Neural cell (in vitro differentiated cells): ENCODE data around the gene FAM43A. TPM values are rescaled to one million over a fixed set of nuclear protein-coding genes. Genes with fewer than 3 reads are reported as not detected.

Experiments used
- H2AFZ ChIP-seq: fragments of 200-600, 300-800 bp; sonication (generic), shearing (Covaris generic); 2 replicates; pipeline ENCODE4 v1.6.0; 2014; ENCODE audit warnings: low read depth, mild to moderate bottlenecking, antibody characterized with exemption, low read length, moderate library complexity
- H3F3A ChIP-seq: fragments of 200-600 bp; shearing (Covaris generic); 2 replicates; pipeline ENCODE4 v1.6.1; 2016; ENCODE audit warnings: mild to moderate bottlenecking, moderate library complexity, mixed read lengths, antibody characterized with exemption, low read length; ENCODE audit not compliant: insufficient read depth, poor library complexity, severe bottlenecking
- H3K27ac ChIP-seq: fragments of 200-600, 300-800 bp; sonication (generic), shearing (Covaris generic); 2 replicates; pipeline ENCODE4 v1.5.1; 2014; ENCODE audit warnings: mild to moderate bottlenecking, low read length, moderate library complexity
- H3K27me3 ChIP-seq: fragments of 300-800, 200-600 bp; sonication (generic), shearing (Covaris generic); 2 replicates; pipeline ENCODE4 v1.6.0; 2014; ENCODE audit warnings: mild to moderate bottlenecking, low read depth, low read length, moderate library complexity; ENCODE audit not compliant: insufficient read depth
- H3K36me3 ChIP-seq: fragments of 300-800, 200-600 bp; sonication (generic), shearing (Covaris generic); 2 replicates; pipeline ENCODE4 v1.5.1; 2014; ENCODE audit warnings: mild to moderate bottlenecking, antibody characterized with exemption, low read length, moderate library complexity; ENCODE audit not compliant: insufficient read depth
- H3K4me2 ChIP-seq: fragments of 300-800, 200-600 bp; sonication (generic), shearing (Covaris generic); 2 replicates; pipeline ENCODE4 v1.6.0; 2014; ENCODE audit warnings: mild to moderate bottlenecking, low read length
- H3K4me3 ChIP-seq: fragments of 300-800, 200-600 bp; sonication (generic), shearing (Covaris generic); 2 replicates; pipeline ENCODE4 v1.5.1; 2014; ENCODE audit warnings: mild to moderate bottlenecking, low read length, moderate library complexity
- H3K79me2 ChIP-seq: fragments of 200-600 bp; shearing (Covaris generic); replicated peaks from 2 replicates; pipeline ENCODE4 v1.6.0; 2014; ENCODE audit warnings: mild to moderate bottlenecking, low read length, moderate library complexity; ENCODE audit not compliant: insufficient read depth
- H3K9ac ChIP-seq: fragments of 300-800, 200-600 bp; sonication (generic), shearing (Covaris generic); 2 replicates; pipeline ENCODE4 v1.6.1; 2016; ENCODE audit warnings: mild to moderate bottlenecking, low read length, mixed read lengths
- H3K9me2 ChIP-seq: fragments of 200-600 bp; shearing (Covaris generic); 2 replicates; pipeline ENCODE4 v1.6.1; 2016; ENCODE audit warnings: mild to moderate bottlenecking, low read length, mixed read lengths; ENCODE audit not compliant: insufficient read depth
- H3K9me3 ChIP-seq: fragments of 200-600, 300-800 bp; sonication (generic), shearing (Covaris generic); 2 replicates; pipeline ENCODE4 v1.6.1; 2016; ENCODE audit warnings: mild to moderate bottlenecking, mixed run types, low read length, moderate library complexity, mixed read lengths
- H4K20me1 ChIP-seq: fragments of 200-600 bp; shearing (Covaris generic); 2 replicates; pipeline ENCODE4 v1.6.1; 2016; ENCODE audit warnings: mild to moderate bottlenecking, mixed run types; ENCODE audit not compliant: insufficient read depth
- EP300 ChIP-seq: fragments of 450-650 bp; conservative IDR thresholded peaks from 2 replicates; pipeline ENCODE4 v1.6.1; 2014; ENCODE audit warnings: antibody characterized with exemption, mild to moderate bottlenecking, moderate library complexity; ENCODE audit not compliant: poor library complexity, severe bottlenecking
- EZH2 ChIP-seq: fragments of 200-600, 300-800 bp; shearing (Covaris generic), sonication (generic); IDR thresholded peaks from 2 replicates; pipeline ENCODE4 v1.6.1; 2014; ENCODE audit warnings: antibody characterized with exemption, low read length, borderline replicate concordance, mild to moderate bottlenecking; ENCODE audit not compliant: insufficient read depth, poor library complexity, severe bottlenecking
- MXI1 ChIP-seq: fragments of 450-650 bp; conservative IDR thresholded peaks from 2 replicates; pipeline ENCODE4 v1.6.1; 2014; ENCODE audit warnings: antibody characterized with exemption, mild to moderate bottlenecking; ENCODE audit not compliant: poor library complexity, severe bottlenecking
- POLR2AphosphoS5 ChIP-seq: IDR thresholded peaks from 2 replicates; pipeline ENCODE4 v1.6.1; 2012
- RAD21 ChIP-seq: fragments of 450-650 bp; conservative IDR thresholded peaks from 2 replicates; pipeline ENCODE4 v1.6.1; 2014; ENCODE audit warnings: antibody characterized with exemption, mild to moderate bottlenecking, moderate library complexity
- SMC3 ChIP-seq: fragments of 450-650 bp; conservative IDR thresholded peaks from 2 replicates; pipeline ENCODE4 v1.6.1; 2014; ENCODE audit warnings: antibody characterized with exemption, mild to moderate bottlenecking, moderate library complexity; ENCODE audit not compliant: poor library complexity
- TAF1 ChIP-seq: IDR thresholded peaks from 2 replicates; pipeline ENCODE4 v1.6.1; 2012; ENCODE audit warnings: low read depth
- polyA plus RNA-seq: library from polyadenylated mRNA; depleted of rRNA; stranded (reverse); fragments of >200 nt; gene quantifications from 2 replicates; pipeline ENCODE4 v1.2.3, GENCODE V29; 2014
- TF ChIP-seq, protein P1 (sequence below): IDR thresholded peaks from 2 replicates; pipeline ENCODE4 v1.6.1; 2012; ENCODE audit warnings: borderline replicate concordance
- TF ChIP-seq, protein P2 (sequence below): fragments of 450-650 bp; IDR thresholded peaks from 2 replicates; pipeline ENCODE4 v1.5.1; 2014; ENCODE audit warnings: antibody characterized with exemption, mild to moderate bottlenecking, moderate library complexity; ENCODE audit not compliant: poor library complexity, severe bottlenecking

The FAM43A gene
- polyA plus RNA-seq, 1 donor from 2014 or later, result 0.59 TPM

GRCh38 chr3:194711913-194712312 is 26.2 kb downstream of the FAM43A start:
- Histone ChIP-seq H2AFZ (no peak overlapping the region), H3F3A (no peaks in the 10 kb centered on the region), H3K27me3 (no peaks in the 10 kb centered on the region), H3K9me2 (no peaks in the 10 kb centered on the region), H3K27ac (no peak overlapping the region), H3K9ac (no peak overlapping the region), H4K20me1 (no peaks in the 10 kb centered on the region), H3K36me3 (no peaks in the 10 kb centered on the region), H3K4me3 (no peak overlapping the region), H3K79me2 (no peaks in the 10 kb centered on the region), H3K9me3 (no peaks in the 10 kb centered on the region), H3K4me2 (no peak overlapping the region)
- TF ChIP-seq RAD21, result no peak
- no peak for TF ChIP-seq SMC3
- TF ChIP-seq EZH2, result no peak
- TF ChIP-seq, protein P1, sequence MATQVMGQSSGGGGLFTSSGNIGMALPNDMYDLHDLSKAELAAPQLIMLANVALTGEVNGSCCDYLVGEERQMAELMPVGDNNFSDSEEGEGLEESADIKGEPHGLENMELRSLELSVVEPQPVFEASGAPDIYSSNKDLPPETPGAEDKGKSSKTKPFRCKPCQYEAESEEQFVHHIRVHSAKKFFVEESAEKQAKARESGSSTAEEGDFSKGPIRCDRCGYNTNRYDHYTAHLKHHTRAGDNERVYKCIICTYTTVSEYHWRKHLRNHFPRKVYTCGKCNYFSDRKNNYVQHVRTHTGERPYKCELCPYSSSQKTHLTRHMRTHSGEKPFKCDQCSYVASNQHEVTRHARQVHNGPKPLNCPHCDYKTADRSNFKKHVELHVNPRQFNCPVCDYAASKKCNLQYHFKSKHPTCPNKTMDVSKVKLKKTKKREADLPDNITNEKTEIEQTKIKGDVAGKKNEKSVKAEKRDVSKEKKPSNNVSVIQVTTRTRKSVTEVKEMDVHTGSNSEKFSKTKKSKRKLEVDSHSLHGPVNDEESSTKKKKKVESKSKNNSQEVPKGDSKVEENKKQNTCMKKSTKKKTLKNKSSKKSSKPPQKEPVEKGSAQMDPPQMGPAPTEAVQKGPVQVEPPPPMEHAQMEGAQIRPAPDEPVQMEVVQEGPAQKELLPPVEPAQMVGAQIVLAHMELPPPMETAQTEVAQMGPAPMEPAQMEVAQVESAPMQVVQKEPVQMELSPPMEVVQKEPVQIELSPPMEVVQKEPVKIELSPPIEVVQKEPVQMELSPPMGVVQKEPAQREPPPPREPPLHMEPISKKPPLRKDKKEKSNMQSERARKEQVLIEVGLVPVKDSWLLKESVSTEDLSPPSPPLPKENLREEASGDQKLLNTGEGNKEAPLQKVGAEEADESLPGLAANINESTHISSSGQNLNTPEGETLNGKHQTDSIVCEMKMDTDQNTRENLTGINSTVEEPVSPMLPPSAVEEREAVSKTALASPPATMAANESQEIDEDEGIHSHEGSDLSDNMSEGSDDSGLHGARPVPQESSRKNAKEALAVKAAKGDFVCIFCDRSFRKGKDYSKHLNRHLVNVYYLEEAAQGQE, result no peak
- TF ChIP-seq EP300, result no peak
- no peak for TF ChIP-seq TAF1
- TF ChIP-seq POLR2AphosphoS5, result no peak
- no peak for TF ChIP-seq MXI1
- TF ChIP-seq, protein P2, sequence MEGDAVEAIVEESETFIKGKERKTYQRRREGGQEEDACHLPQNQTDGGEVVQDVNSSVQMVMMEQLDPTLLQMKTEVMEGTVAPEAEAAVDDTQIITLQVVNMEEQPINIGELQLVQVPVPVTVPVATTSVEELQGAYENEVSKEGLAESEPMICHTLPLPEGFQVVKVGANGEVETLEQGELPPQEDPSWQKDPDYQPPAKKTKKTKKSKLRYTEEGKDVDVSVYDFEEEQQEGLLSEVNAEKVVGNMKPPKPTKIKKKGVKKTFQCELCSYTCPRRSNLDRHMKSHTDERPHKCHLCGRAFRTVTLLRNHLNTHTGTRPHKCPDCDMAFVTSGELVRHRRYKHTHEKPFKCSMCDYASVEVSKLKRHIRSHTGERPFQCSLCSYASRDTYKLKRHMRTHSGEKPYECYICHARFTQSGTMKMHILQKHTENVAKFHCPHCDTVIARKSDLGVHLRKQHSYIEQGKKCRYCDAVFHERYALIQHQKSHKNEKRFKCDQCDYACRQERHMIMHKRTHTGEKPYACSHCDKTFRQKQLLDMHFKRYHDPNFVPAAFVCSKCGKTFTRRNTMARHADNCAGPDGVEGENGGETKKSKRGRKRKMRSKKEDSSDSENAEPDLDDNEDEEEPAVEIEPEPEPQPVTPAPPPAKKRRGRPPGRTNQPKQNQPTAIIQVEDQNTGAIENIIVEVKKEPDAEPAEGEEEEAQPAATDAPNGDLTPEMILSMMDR, result no peak

GRCh38 chr3:194713299-194714136 is 27.8 kb downstream of the FAM43A start:
- Histone ChIP-seq H3K27ac (no peak overlapping the region), H3K36me3 (no peaks in the 10 kb centered on the region), H3K9ac (no peak overlapping the region), H3K4me2 (no peak overlapping the region), H4K20me1 (no peaks in the 10 kb centered on the region), H3F3A (no peaks in the 10 kb centered on the region), H3K4me3 (no peak overlapping the region), H3K9me3 (no peaks in the 10 kb centered on the region), H3K79me2 (no peaks in the 10 kb centered on the region), H2AFZ (no peak overlapping the region), H3K9me2 (no peaks in the 10 kb centered on the region), H3K27me3 (no peaks in the 10 kb centered on the region)
- no peak for TF ChIP-seq EZH2
- TF ChIP-seq MXI1, result no peak
- TF ChIP-seq, protein P1, result no peak
- no peak for TF ChIP-seq SMC3
- TF ChIP-seq, protein P2, result no peak
- TF ChIP-seq POLR2AphosphoS5, result no peak
- TF ChIP-seq TAF1, result no peak
- TF ChIP-seq EP300, result no peak
- TF ChIP-seq RAD21, result no peak
